HG02642 (cell line): Measurements from ENCODE around the gene GPR83.
"Not testable (repeated sequence)": the region's sequence is repeated elsewhere in the genome, so short reads cannot be mapped to it uniquely, and the experiment has no call there.

ENCODE experiments used
- ATAC-seq: cut with Tn5 transposase; IDR thresholded peaks from one replicate; pipeline ENCODE4 v1.9.1; 2021; ENCODE audit warnings: mild to moderate bottlenecking; ENCODE audit not compliant: unreplicated experiment, poor library complexity

GPR83 gene

DNA sequence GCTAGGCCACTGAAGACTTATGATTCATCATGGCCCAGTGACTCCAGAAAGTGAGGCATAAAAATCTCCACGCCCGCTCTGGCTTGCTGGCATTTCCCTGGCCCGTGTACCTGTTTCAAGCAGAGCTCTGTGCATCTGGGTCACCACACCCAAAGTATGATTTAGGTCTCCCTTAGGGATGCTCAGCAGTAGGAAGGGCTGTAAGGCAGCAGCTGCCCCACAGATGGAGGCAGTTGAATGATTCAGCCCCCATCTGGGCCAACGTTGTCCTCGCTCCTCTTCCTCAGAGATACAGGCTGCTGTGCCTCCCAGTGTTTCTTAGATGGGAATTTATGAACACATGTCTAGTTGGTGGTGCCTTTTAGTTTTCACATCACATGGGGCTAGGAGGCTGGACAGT, 21.6 kb downstream of the GPR83 start:
- no peak for ATAC-seq

DNA sequence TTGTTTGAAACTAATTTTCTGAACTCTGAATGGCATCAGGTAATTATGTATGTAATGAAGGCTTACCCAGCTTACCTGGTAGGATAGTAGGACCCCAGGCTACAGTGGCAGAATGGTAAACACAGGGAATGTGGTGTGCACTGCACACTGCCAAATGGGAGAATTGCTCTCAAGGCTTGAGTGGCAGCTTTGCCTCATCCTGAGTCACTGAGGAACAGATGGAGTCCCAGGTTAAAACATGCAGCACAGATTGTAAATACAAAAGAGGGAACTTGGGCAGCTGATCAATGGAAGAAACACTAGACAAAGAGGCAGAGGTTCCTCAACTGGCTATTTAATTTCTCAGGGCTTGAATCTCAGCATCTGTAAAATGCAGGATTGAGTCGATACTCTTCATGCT, 24.4 kb downstream of the GPR83 start:
- no peak for ATAC-seq

DNA sequence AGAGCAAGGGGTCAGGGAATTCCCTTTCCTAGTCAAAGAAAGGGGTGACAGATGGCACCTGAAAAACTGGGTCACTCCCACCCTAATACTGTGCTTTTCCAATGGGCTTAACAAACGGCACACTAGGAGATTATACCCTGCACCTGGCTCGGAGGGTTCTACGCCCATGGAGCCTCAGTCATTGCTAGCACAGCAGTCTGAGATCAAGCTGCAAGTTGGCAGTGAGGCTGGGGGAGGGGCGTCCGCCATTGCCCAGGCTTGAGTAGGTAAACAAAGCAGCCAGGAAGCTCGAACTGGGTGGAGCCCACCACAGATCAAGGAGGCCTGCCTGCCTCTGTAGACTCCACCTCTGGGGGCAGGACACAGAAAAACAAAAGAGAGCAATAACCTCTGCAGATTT, 30.6 kb downstream of the GPR83 start:
- not testable (repeated sequence) for ATAC-seq

DNA sequence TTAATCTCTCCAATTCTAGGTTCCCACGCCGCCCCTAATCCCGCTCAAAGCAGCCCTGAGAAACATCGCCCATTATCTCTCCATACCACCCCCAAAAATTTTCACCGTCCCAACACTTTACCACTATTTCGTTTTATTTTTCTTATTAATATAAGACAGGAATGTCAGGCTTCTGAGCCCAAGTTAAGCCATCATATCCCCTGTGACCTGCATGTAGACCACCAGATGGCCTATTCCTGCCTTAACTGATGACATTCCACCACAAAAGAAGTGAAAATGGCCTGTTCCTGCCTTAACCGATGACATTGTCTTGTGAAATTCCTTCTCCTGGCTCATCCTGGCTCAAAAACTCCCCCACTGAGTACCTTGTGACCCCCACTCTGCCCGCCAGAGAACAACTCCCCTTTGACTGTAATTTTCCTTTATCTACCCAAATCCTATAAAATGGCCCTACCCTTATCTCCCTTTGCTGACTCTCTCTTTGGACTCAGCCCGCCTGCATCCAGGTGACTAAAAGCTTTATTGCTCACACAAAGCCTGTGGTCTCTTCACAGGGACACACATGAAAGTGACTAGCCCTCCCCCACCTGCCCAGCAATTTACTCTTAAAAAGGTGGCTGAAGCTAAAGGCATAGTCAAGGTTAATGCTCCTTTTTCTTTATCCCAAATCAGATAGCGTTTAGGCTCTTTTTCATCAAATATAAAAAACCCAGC, 50.2 kb downstream of the GPR83 start:
- ATAC-seq: not testable (repeated sequence)

DNA sequence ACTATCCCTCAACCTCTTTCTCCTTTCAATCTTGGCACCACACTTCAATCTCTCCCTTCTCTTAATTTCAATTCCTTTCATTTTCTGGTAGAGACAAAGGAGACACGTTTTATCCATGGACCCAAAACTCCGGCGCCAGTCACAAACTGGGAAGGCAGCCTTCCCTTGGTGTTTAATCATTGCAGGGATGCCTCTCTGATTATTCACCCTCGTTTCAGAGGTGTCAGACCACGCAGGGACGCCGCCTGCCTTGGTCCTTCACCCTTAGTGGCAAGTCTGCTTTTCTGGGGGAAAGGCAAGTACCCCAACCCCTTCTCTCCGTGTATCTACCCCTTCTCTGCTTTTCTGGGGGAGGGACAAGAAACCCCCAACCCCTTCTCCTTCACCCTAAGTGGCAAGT, 54.9 kb downstream of the GPR83 start:
- ATAC-seq: not testable (repeated sequence)

DNA sequence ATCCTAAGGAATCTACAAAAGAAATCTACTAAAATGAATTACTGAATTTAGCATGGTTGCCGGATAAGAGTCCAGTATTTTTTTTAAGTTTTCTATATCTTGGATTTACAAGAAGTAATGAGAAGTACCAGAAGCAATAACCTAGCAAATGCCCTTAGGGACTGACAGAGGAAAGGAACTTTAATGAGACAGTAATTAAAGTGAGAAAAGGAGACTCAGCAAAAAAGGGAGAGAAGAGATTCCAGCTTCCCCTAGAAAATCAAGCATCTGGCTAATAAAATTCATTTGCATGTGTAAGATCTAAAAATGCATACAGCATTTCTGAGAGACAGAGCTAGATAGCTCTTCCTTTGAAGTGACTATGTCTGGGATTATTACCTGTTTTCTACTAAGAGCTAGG, 57.7 kb downstream of the GPR83 start:
- ATAC-seq: no peak

DNA sequence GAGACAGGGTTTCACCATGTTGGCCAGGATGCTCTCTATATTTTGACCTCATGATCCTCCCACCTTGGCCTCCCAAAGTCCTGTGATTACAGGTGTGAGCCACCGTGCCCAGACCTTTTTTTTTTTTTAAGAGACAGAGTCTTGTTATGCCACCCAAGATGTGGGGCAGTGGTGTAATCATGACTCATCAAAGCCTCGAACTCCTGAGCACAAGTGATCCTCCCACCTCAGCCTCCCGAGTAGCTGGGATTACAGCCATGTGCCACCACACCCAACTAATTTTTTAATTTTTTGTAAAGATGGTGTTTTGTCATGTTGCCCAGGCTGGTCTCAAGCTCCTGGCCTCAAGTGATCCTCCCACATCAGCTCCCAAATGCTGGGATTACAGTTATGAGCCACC, 59.0 kb downstream of the GPR83 start:
- no peak for ATAC-seq

DNA sequence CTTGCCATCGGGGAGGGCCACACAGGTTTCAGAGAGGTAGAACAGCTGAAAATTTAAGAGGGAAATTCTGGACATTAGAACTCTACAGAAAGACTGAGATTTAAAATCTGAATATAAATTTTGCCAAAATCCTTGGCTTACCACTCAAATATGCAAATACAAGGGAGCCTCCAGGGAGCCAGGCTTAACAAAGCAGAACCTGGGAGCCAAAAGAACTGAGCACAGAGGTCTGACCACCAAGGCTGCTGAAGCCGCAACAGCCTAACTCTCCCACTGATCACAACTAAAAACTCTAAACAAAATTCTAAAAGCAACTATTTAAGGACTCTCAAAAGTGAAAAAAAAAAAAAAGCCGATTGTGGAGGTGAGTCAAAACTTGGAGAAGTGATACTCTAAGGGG, 62.6 kb downstream of the GPR83 start:
- ATAC-seq: no peak

DNA sequence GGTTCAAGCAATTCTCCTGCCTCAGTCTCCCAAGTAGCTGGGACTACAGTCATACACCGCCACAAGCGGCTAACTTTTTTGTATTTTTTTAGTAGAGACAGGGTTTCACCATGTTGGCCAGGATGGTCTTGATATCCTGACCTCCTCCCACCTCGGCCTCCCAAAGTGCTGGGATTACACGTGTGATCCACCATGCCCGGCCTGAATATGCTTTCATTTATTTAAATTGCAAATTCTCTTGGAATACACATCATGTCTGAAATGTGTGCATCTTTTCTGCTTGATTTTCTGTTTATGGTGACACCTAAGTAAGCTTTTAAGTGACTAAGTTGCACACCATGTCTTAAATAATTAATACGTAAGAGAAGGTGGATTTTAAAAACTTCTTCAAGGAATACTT, 65.2 kb downstream of the GPR83 start:
- no peak for ATAC-seq

DNA sequence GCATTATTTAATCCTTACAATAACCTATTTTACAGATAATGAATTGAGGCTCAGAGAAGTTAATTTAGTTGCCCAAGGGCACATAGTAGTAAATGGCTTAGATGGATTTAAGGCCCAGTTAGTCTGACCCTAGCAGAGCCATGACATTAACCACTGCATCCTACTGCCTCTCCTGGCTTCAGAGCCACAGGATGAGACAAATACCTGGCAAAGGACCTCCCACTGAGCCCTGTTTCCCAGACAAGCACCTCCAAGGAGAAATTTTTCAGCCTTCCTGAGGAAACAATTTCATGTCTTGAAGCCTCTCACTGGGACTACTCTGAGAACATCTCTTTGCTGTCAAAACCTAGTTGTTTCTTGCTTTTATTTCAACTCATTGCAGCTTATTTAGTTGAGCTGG, 68.4 kb downstream of the GPR83 start:
- no peak for ATAC-seq

DNA sequence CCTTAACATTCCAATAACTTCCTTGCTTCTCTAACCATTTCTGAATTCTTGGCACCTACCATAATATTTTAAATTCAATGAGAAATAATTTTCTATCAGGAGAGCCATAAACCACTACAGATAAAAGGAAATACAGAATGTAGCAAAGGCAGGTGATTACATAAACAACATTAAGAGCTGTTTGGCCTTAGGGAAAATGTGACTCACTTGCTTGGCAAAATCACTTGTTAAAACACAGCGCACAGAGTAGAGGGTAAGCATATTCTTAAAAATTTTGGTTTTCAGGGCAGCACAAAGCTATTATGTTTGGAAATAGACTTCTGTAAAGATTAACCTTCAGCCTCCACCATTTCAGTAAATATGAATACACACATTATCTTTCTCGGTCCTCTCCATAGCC, 70.4 kb downstream of the GPR83 start:
- no peak for ATAC-seq

DNA sequence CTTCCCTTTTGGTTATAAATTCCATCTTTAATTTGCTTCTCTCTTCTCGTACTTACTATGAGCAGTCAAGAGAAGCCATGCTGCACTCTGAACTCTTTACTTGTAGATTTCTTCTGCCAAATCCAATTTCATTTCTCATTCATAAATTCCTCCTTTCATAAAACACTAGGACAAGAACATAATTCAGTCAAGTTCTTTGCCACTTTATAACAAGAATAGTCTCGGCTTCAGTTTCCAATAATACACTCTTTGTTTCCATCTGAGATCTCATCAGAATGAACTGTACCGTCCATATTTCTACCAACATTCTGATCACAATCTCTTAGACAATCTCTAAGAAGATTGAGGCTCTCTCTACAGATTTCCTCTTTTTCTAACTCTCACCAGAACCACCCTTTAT, 71.7 kb downstream of the GPR83 start:
- ATAC-seq: no peak

DNA sequence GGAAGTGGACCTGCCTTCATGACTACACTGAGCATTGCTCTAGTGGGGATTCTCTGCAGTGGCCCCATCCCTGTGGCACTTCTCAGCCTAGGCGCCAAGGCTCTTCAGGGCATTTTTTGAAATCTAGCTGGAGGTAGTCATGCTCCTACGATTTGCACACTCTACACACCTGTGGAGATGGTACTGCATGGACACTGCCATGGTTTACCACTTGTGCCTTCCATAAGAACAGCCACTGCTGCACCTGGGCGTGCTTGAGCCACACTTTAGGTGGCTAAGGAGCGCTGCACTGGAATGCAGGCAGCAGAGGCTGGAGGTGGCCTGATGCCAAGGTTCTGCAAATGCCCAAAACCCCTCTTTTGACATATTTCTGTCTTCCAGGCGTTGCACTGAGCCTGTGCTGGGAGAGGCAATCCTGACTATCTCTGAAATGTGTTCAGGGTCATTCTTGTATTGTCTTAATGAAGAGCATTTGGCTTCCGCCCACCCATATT, 72.6 kb downstream of the GPR83 start:
- ATAC-seq: no peak
